ENCODE measurements around the gene YIF1A. TPM values are rescaled to one million over a fixed set of nuclear protein-coding genes. Genes with fewer than 3 reads are reported as not detected.

Gene YIF1A
- total and polyA plus RNA-seq, 2 experiments from 2014 or later, result 132 to 265 TPM

GRCh38 chr11:66287211-66287888 is 1.6 kb downstream of the YIF1A start:
- Histone ChIP-seq H3K4me2 (peak overlapping the region; percentile 95), H3K9me3 (ENCODE audit: low read depth) (no peaks in the 10 kb centered on the region)

GRCh38 chr11:66286699-66287098 is 2.2 kb downstream of the YIF1A start:
- no peak overlapping the region for H2AFZ ChIP-seq
- H3K4me2 ChIP-seq, result peak overlapping the region; percentile 95
- peaks cover 3% of the 10 kb centered on the region for H4K20me1 ChIP-seq (ENCODE audit: insufficient read depth, poor library complexity, severe bottlenecking)
- H3K4me3 ChIP-seq, result no peak overlapping the region
- WGBS (ENCODE audit: low lambda C conversion rate, missing lambda C conversion rate), result 98% methylated on average over 5 of the region's 5 CpGs
- H3K27ac ChIP-seq, result no peak overlapping the region
- H3K4me1 ChIP-seq (ENCODE audit: insufficient read depth), result peaks cover 15% of the 10 kb centered on the region
- peaks cover 35% of the 10 kb centered on the region for H3K79me2 ChIP-seq
- peaks cover 7% of the 10 kb centered on the region for H3K27me3 ChIP-seq
- no peak for DNase-seq (ENCODE audit: low spot score)
- H3K9me2 ChIP-seq (replicated peaks; ENCODE audit: insufficient read depth), result no peaks in the 10 kb centered on the region
- H3K36me3 ChIP-seq (replicated peaks; ENCODE audit: insufficient read depth, low read depth), result no peaks in the 10 kb centered on the region
- TF ChIP-seq EZH2 (IDR thresholded peaks at IDR 0.05; ENCODE audit: borderline replicate concordance) (no peak), CTCF (IDR thresholded peaks at IDR 0.05; ENCODE audit: poor library complexity) (no peak), EZH2phosphoT487 (IDR thresholded peaks at IDR 0.05; ENCODE audit: low read depth, severe bottlenecking, unreplicated experiment) (no peak)
- H3K9me3 ChIP-seq (ENCODE audit: low read depth), result no peaks in the 10 kb centered on the region

More at GRCh38 chr11:66287211-66287888, 1.6 kb downstream of the YIF1A start:
- Histone ChIP-seq H3K4me1 (ENCODE audit: insufficient read depth) (peaks cover 15% of the 10 kb centered on the region), H2AFZ (no peak overlapping the region), H3K27me3 (peaks cover 13% of the 10 kb centered on the region), H3K79me2 (peaks cover 35% of the 10 kb centered on the region), H3K9me2 (replicated peaks; ENCODE audit: insufficient read depth) (no peaks in the 10 kb centered on the region), H3K27ac (peak overlapping the region; percentile 93), H3K4me3 (peak overlapping the region; percentile 46), H4K20me1 (ENCODE audit: insufficient read depth, poor library complexity, severe bottlenecking) (no peaks in the 10 kb centered on the region), H3K36me3 (replicated peaks; ENCODE audit: insufficient read depth, low read depth) (no peaks in the 10 kb centered on the region)
- TF ChIP-seq CTCF (IDR thresholded peaks at IDR 0.05; ENCODE audit: poor library complexity), result no peak
- no peak for TF ChIP-seq EZH2phosphoT487 (IDR thresholded peaks at IDR 0.05; ENCODE audit: low read depth, severe bottlenecking, unreplicated experiment)
- TF ChIP-seq EZH2 (IDR thresholded peaks at IDR 0.05; ENCODE audit: borderline replicate concordance), result no peak
- 94% methylated on average over 8 of the region's 10 CpGs for WGBS (ENCODE audit: low lambda C conversion rate, missing lambda C conversion rate)
- no peak for DNase-seq (ENCODE audit: low spot score)

- no peaks in the 10 kb centered on the region for H3K9me3 ChIP-seq (ENCODE audit: low read depth)
- DNase-seq (ENCODE audit: low spot score), result no peak
- H2AFZ ChIP-seq, result no peak overlapping the region
- no peaks in the 10 kb centered on the region for H3K36me3 ChIP-seq (replicated peaks; ENCODE audit: insufficient read depth, low read depth)
- no peaks in the 10 kb centered on the region for H3K9me2 ChIP-seq (replicated peaks; ENCODE audit: insufficient read depth)
- no peak overlapping the region for H3K4me2 ChIP-seq
- H3K27me3 ChIP-seq, result no peaks in the 10 kb centered on the region
- H3K4me3 ChIP-seq, result no peak overlapping the region
- H3K27ac ChIP-seq, result no peak overlapping the region
- H3K4me1 ChIP-seq (ENCODE audit: insufficient read depth), result peaks cover 14% of the 10 kb centered on the region
- peaks cover 3% of the 10 kb centered on the region for H4K20me1 ChIP-seq (ENCODE audit: insufficient read depth, poor library complexity, severe bottlenecking)
- TF ChIP-seq CTCF (IDR thresholded peaks at IDR 0.05; ENCODE audit: poor library complexity), result no peak
- no peak for TF ChIP-seq EZH2phosphoT487 (IDR thresholded peaks at IDR 0.05; ENCODE audit: low read depth, severe bottlenecking, unreplicated experiment)
- no peak for TF ChIP-seq EZH2 (IDR thresholded peaks at IDR 0.05; ENCODE audit: borderline replicate concordance)
- 97% methylated on average over 13 of the region's 13 CpGs for WGBS (ENCODE audit: low lambda C conversion rate, missing lambda C conversion rate)
- peaks cover 35% of the 10 kb centered on the region for H3K79me2 ChIP-seq
Measured at GRCh38 chr11:66285250-66285947, 3.5 kb downstream of the YIF1A start.

Measured in hepatocyte (in vitro differentiated cells).